Suppressor macrophage treated with lipopolysaccharide for 4 hours (primary cell): Measurements from ENCODE around the gene STRA6.

ENCODE experiments used
- DNase-seq: peaks from one replicate; pipeline ENCODE4 v3.0.0-alpha.2; 2020

STRA6 gene

DNA sequence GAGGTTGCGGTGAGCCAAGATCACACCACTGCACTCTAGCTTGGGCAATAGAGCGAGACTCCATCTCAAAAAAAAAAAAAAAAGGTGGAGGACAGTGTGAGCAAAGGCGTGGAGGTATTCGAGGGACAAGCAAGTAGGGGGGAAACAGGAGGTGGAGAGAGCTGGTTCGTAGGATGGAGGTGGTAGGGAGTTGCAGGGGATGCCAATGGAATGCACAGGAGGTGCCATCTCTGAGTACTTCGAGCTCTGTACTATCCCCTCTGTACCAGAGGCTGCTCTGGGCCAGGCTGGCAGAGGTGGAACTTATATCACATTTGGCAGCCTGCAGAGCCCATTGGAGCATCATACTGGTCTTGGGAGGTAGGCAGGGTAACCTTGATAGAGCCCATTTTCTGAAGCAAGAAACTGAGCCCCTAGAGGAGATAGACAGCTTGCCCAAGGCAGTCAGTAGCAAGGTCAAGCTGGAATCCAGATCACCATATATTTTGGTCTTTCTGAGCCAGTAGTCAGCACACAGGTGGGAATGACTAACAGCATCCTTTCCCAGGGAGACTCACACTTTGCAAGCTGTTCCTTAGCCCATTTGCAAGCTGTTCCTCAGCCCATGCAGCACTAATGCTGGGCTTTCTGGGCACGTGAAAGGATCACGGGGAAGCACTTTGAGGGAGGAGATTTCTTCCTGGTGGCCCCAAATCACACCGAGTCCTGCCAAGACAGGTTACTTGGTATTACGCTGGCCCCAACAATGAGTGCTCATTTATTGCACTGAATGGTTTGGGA lies 24.4 kb upstream of the STRA6 start:
- no peak for DNase-seq

GRCh38 chr15:74225928-74226327 lies 23.3 kb upstream of the STRA6 start:
- no peak for DNase-seq

- DNase-seq = no peak
These were observed 19.9 kb upstream of the STRA6 start for GRCh38 chr15:74222240-74223119.

- DNase-seq = no peak
These were observed 19.0 kb upstream of the STRA6 start for GRCh38 chr15:74221399-74222239.

- no peak for DNase-seq
These were observed 18.1 kb upstream of the STRA6 start for GRCh38 chr15:74220475-74221248.

DNA sequence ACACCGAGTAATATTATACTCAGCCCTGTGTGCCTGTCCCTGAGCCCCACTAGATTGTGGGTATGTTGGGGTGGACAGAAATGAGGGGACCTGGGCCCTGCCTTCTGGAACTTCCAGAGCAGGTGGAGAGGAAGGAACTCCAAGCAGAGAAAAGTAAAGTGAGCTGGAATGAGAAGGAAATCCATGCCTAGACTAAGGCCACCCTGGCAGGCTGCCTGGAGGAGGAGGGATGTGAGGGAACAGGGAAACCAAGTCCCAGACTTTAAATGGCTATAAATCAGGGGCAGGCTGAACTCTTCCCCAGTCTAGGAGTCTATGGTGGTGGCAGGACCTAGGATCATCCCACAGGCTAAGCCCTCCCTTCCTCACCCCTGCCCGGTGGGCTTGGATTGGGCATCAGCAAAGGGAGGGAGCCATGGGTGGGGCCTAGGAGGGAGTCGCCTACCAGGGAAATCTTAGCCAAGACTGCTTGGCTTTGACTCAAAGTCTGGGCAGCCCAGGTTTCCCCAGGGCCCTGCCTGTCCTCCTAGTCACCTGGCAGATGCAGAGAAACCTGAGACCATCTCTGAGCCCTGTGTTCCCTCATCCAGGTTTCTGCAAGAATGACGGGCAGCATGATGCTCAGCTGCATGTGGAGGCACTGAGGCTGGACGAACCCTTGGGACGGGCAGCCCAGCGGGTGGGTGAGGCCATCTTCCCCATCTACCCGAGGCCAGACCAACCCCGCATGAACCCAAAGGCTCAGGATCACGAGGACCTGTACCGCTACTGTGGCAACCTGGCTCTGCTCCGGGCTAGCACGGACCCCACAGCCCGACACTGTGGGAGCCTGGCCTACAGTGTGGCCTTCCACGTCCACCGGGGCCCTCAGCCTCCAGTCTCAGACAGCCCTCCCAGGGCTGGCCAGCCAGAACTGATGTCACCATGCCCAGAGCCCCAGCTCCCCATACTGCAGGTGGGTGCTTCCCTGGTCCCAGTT lies 15.6 kb upstream of the STRA6 start:
- DNase-seq = no peak

- DNase-seq = no peak
These were observed 14.4 kb upstream of the STRA6 start for GRCh38 chr15:74216949-74217348.

DNA sequence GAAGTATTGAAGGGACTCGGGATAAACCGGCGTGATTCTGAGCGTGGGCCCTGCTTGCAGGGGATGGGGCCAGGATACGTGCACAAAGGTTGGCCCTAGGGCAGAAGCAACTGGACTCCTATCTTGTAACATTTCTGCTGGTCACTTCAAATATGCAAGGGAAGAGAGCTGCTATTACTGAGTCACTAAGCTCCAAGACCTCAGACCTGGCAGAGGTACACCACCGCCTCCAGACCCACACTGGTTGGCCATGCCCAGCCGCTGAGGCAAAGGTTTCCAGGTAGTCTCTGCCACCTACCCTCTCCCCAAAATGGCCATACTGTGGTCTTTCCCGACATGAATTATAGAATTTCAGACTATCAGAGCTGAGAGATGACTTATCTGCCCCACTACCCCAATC lies 13.4 kb upstream of the STRA6 start:
- no peak for DNase-seq

- DNase-seq = no peak
These were observed 11.9 kb upstream of the STRA6 start for GRCh38 chr15:74214324-74215021.

GRCh38 chr15:74213858-74214284 lies 11.3 kb upstream of the STRA6 start:
- DNase-seq = no peak

DNA sequence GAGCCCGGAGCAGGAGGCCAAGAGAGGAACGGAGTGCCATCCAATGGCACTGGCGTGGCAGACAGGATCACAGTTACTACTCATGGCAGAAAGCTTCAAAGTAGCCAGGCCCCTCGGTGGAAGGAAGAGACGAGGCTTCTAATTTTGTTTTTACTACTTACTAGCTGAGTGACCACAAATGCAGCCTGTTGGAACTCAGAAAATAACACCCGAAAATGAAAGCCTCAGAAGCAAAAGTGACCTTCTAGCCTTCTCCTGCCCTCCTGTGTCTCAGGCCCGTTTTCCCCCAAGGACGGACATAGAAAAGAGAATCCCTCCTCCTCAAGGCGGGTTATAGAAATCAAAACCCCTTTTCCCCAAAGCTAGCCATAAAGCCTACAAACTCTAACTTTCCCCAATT lies 9.9 kb upstream of the STRA6 start:
- no peak for DNase-seq

- DNase-seq = no peak
These were observed 9.1 kb upstream of the STRA6 start for GRCh38 chr15:74211656-74212055.

GRCh38 chr15:74210729-74211128 lies 8.1 kb upstream of the STRA6 start:
- no peak for DNase-seq

DNA sequence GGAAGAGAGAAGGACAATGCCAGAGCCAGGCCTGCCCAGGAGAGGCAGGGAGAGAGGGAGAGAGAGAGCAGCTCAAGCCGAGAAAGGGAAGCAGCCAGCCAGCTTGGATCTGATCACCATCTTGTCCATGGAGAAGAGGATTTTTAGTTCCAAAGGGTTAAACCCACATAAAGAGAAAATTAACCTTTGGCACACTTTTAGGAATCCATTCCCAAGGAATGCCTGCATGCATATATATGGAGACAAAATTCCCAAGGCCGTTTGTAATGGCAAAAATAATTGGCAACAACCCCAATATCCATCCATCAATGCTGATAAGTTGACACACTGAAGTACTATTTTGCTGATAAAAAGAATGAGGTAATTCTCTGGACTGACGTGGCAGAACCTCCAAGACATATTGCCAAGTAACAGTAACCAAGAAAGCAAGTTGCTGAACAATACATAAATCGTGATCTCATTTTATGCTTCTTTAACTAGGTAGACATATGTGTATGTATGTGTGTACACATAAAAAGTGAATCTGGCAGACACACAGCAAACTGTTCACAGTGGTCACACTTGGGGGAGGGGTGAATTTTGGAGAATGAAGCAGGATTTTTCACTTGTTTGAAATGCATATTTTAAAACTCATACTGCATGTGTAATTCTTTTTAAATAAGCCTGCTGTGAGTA lies 7.5 kb upstream of the STRA6 start:
- no peak for DNase-seq

GRCh38 chr15:74209560-74209958 lies 7.0 kb upstream of the STRA6 start:
- no peak for DNase-seq

DNA sequence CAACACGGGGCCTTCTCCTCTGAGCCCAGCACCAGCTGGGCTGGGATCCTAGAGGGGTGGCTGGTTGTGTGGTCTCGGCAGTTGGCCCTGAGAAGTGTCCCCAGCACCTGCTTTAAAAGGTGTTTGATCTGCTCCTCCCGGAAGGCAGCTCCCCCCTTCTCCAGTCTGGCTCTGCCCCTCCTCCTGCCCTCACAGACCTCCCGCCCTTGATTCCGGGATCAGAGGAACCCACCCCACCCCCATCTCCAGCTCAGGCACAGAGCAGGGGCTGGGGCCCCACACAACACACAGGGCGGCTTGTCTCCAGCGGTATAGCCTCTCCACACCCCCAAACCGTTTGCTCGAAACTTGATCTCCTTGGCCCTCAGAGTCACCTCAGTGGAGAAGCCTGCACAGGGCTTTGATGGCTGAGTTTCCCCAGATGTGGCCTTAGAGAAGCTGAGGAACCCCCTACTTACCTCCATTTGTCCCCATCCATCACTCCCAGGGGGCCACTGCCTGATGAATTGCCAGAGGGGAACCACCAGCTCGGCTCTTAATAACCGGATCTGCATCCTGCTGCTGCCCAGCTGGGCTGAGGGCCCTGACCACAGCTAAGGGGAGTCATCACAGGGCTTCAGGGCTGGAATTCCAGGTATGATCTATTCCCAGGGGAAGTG lies 6.4 kb upstream of the STRA6 start:
- no peak for DNase-seq

- DNase-seq = no peak
These were observed 5.9 kb upstream of the STRA6 start for GRCh38 chr15:74208496-74208895.

DNA sequence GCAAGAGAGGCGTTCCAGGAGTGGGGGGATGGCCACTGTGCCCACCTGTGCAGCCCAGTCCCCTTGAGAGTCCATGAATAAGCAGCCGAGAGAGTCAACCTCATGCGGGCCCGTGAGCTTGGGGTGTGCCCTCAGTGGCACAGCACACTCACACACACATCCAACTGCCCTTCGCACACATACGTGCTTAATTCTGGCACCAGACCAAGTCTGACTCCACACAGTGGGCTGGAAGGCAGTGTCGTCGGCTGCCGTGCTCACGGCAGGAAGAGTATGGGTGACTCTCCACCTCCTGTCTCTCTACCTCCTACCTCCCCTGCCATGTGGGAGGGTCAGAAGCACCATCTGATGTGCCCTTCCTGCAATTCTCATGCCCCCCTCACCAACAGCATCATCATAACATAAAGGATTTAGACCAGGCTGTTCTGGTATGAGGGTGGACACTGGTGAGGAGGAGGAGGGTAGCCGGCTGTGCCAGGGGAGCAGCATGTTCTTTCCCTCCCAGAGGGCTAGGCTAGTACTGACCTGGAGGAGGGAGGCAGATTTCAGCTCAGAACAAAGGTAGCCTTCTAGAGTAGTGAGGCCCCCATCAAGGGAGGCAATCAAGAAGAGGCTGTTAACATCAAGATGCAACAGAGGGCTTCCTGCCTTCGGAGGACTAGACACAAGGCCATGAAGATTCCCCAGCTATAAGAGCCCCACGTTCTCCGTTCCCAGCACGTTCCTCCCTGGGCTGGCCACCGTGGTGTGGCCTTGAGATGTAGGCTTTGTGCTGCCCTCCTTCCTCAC lies 5.3 kb upstream of the STRA6 start:
- DNase-seq = no peak
